HepG2 (cell line): ENCODE measurements around the gene NELFB. TPM values are rescaled to one million over a fixed set of nuclear protein-coding genes. Genes with fewer than 3 reads are reported as not detected.

Experiments used
- ATAC-seq: fragments of 200-7000 bp; cut with Tn5 transposase; 3 replicates; pipeline ENCODE4 v1.9.1; 2020; ENCODE audit warnings: mild to moderate bottlenecking, moderate library complexity
- BruUV-seq: library from RNA; stranded (reverse); fragments of 400-500 nt; replicated peaks from 2 replicates; lab custom pipeline; 2021; lab: Mats Ljungman, UMichigan
- CTCF ChIA-PET: fragments of 300-600 bp; formaldehyde crosslinking; extraction: SDS; loops from one replicate; lab custom pipeline; 2021; ENCODE audit warnings: low total read pairs, inconsistent platforms, low intra/inter-chr PET ratio; lab: Yijun Ruan, JAX
- POLR2A ChIA-PET: fragments of 350-600 bp; sonication (Branson Sonifier 250); formaldehyde crosslinking; loops from one replicate; lab custom pipeline; 2020; ENCODE audit warnings: antibody characterized with exemption, inconsistent platforms; lab: Yijun Ruan, JAX
- DNase-seq: peaks from one replicate; pipeline ENCODE4 v3.0.0-alpha.2; 2015; ENCODE audit warnings: low spot score
- FAIRE-seq: peaks from 3 replicates; lab custom pipeline; 2011; peaks lifted over from hg19 to GRCh38; lab: Jason Lieb, UNC
- H2AFZ ChIP-seq: one replicate; pipeline ENCODE4 v1.6.1; 2011; ENCODE audit warnings: low read length, inconsistent platforms
- H3K27ac ChIP-seq: fragments of 300-600 bp; 3 replicates; pipeline ENCODE4 v1.8.0; 2011; ENCODE audit warnings: mixed run types, mild to moderate bottlenecking, mixed read lengths, low read length, inconsistent platforms; ENCODE audit not compliant: insufficient read depth; ENCODE audit errors: extremely low read length
- H3K27me3 ChIP-seq, 2 experiments: fragments of 200-600 bp in 1 of 2; 2 replicates in 1 of 2; 3 replicates in 1 of 2; pipeline versions ENCODE4 v1.6.0 to v1.8.0; 2011; ENCODE audit warnings: low read length in 2 of 2, mild to moderate bottlenecking in 2 of 2, moderate library complexity in 2 of 2, inconsistent platforms in 1 of 2; ENCODE audit not compliant: insufficient read depth in 2 of 2, control insufficient read depth in 1 of 2
- H3K36me3 ChIP-seq, 2 experiments: fragments of 200-600 bp in 1 of 2; replicated peaks in 1 of 2; 2 replicates in 1 of 2; 3 replicates in 1 of 2; pipeline versions ENCODE4 v1.5.1 to v1.8.0; 2011; ENCODE audit warnings: low read length in 2 of 2, inconsistent platforms in 1 of 2; ENCODE audit not compliant: insufficient read depth in 2 of 2, control insufficient read depth in 1 of 2
- H3K4me1 ChIP-seq: 2 replicates; pipeline ENCODE4 v1.5.1; 2012; ENCODE audit warnings: low read length, inconsistent platforms; ENCODE audit not compliant: insufficient read depth
- H3K4me2 ChIP-seq: 2 replicates; pipeline ENCODE4 v1.6.0; 2011; ENCODE audit warnings: low read depth, low read length, inconsistent platforms
- H3K4me3 ChIP-seq, 3 experiments: fragments of 200-600 bp in 1 of 3; sonication (generic), shearing (Covaris generic) in 1 of 3; replicated peaks in 1 of 3; 2 replicates each; pipeline ENCODE4 v1.5.1; 2011 to 2016; ENCODE audit warnings: low read length in 3 of 3, inconsistent platforms in 2 of 3, low read depth in 2 of 3, mild to moderate bottlenecking in 2 of 3, control low read depth in 1 of 3, mixed read lengths in 1 of 3; ENCODE audit not compliant: insufficient read depth in 1 of 3
- H3K79me2 ChIP-seq: one replicate; pipeline ENCODE4 v1.6.1; 2011; ENCODE audit warnings: low read length, inconsistent platforms; ENCODE audit not compliant: insufficient read depth
- H3K9ac ChIP-seq: 2 replicates; pipeline ENCODE4 v1.6.0; 2011; ENCODE audit warnings: mild to moderate bottlenecking, low read depth, low read length, inconsistent platforms; ENCODE audit not compliant: insufficient read depth
- H3K9me3 ChIP-seq: 2 replicates; pipeline ENCODE4 v1.5.1; 2012; ENCODE audit warnings: mild to moderate bottlenecking, low read length
- H4K20me1 ChIP-seq: 2 replicates; pipeline ENCODE4 v1.6.0; 2011; ENCODE audit warnings: inconsistent platforms, mild to moderate bottlenecking, low read length, moderate library complexity; ENCODE audit not compliant: insufficient read depth
- AGO2 ChIP-seq: fragments of 200-400 bp; formaldehyde crosslinking; optimal IDR thresholded peaks from 2 replicates; pipeline ENCODE3; 2017; ENCODE audit warnings: mild to moderate bottlenecking, low read depth, low read length, moderate library complexity
- CBX5 ChIP-seq: sonication (generic); formaldehyde crosslinking; IDR thresholded peaks from 2 replicates; pipeline ENCODE4 v1.4.0; 2020; ENCODE audit warnings: missing genetic modification reagents, borderline replicate concordance
- CENPT ChIP-seq: sonication (generic); formaldehyde crosslinking; IDR thresholded peaks from 2 replicates; pipeline ENCODE4 v1.8.0; 2022; ENCODE audit warnings: low read depth, mild to moderate bottlenecking, moderate library complexity, missing genetic modification reagents
- DNMT1 ChIP-seq: sonication (generic); formaldehyde crosslinking; IDR thresholded peaks from 2 replicates; pipeline ENCODE4 v1.5.1; 2020; ENCODE audit warnings: mild to moderate bottlenecking, missing genetic modification reagents
- EEA1 ChIP-seq: sonication (generic); formaldehyde crosslinking; IDR thresholded peaks from 2 replicates; pipeline ENCODE4 v1.5.1; 2020; ENCODE audit warnings: mild to moderate bottlenecking, missing genetic modification reagents, borderline replicate concordance
- HMG20B ChIP-seq: conservative IDR thresholded peaks from 2 replicates; pipeline ENCODE4 v1.6.1; 2016; ENCODE audit warnings: missing genetic modification reagents, missing compliant biosample characterization
- HNRNPL ChIP-seq: fragments of 200-400 bp; formaldehyde crosslinking; IDR thresholded peaks from 2 replicates; pipeline ENCODE4 v1.6.1; 2017; ENCODE audit warnings: mild to moderate bottlenecking, low read depth, low read length
- PCBP2 ChIP-seq: fragments of 200-400 bp; formaldehyde crosslinking; optimal IDR thresholded peaks from 2 replicates; pipeline ENCODE3; 2018; ENCODE audit warnings: low read length, low read depth; ENCODE audit not compliant: poor library complexity, severe bottlenecking
- POGZ ChIP-seq: sonication (generic); formaldehyde crosslinking; IDR thresholded peaks from 2 replicates; pipeline ENCODE4 v1.4.0; 2020; ENCODE audit warnings: mild to moderate bottlenecking, missing genetic modification reagents
- TAF1 ChIP-seq: sonication (generic); formaldehyde crosslinking; IDR thresholded peaks from 2 replicates; pipeline ENCODE4 v1.4.0; 2020; ENCODE audit warnings: missing genetic modification reagents
- TFDP2 ChIP-seq: sonication (generic); formaldehyde crosslinking; IDR thresholded peaks from 2 replicates; pipeline ENCODE4 v1.4.0; 2020; ENCODE audit warnings: missing genetic modification reagents
- TP53 ChIP-seq: sonication (generic); formaldehyde crosslinking; conservative IDR thresholded peaks from 2 replicates; pipeline ENCODE4 v1.4.0; 2020; ENCODE audit warnings: missing genetic modification reagents
- ZBTB33 ChIP-seq: sonication (generic); formaldehyde crosslinking; IDR thresholded peaks from 2 replicates; pipeline ENCODE4 v1.4.0; 2020; ENCODE audit warnings: missing genetic modification reagents
- ZBTB38 ChIP-seq: sonication (generic); formaldehyde crosslinking; IDR thresholded peaks from 2 replicates; pipeline ENCODE4 v1.5.1; 2020; ENCODE audit warnings: mild to moderate bottlenecking, missing genetic modification reagents
- ZNF333 ChIP-seq: sonication (generic); formaldehyde crosslinking; IDR thresholded peaks from 2 replicates; pipeline ENCODE4 v1.4.0; 2020; ENCODE audit warnings: mild to moderate bottlenecking, missing genetic modification reagents, borderline replicate concordance
- ZNF674 ChIP-seq: sonication (generic); formaldehyde crosslinking; IDR thresholded peaks from 2 replicates; pipeline ENCODE4 v1.5.0; 2020; ENCODE audit warnings: low read depth, mild to moderate bottlenecking, missing genetic modification reagents
- ZNF678 ChIP-seq: sonication (generic); formaldehyde crosslinking; IDR thresholded peaks from 2 replicates; pipeline ENCODE4 v1.4.0; 2020; ENCODE audit warnings: mild to moderate bottlenecking, missing genetic modification reagents
- ZNF709 ChIP-seq: sonication (generic); formaldehyde crosslinking; IDR thresholded peaks from 2 replicates; pipeline ENCODE4 v1.5.0; 2020; ENCODE audit warnings: mild to moderate bottlenecking, missing genetic modification reagents
- ZNF891 ChIP-seq: sonication (generic); formaldehyde crosslinking; IDR thresholded peaks from 2 replicates; pipeline ENCODE4 v1.5.0; 2020; ENCODE audit warnings: mild to moderate bottlenecking, missing genetic modification reagents
- ZSCAN31 ChIP-seq: sonication (generic); formaldehyde crosslinking; IDR thresholded peaks from 2 replicates; pipeline ENCODE4 v1.5.0; 2020; ENCODE audit warnings: low read depth, mild to moderate bottlenecking, missing genetic modification reagents
- WGBS: methylation state at CpG from one replicate; pipeline ENCODE4 v1.1.6; 2017; ENCODE audit warnings: low lambda C conversion rate; 5-methylcytosine and 5-hydroxymethylcytosine counted together
- in situ Hi-C: cut with HindIII; loops from 2 replicates; pipeline ENCODE4 v1.10.0; 2017; ENCODE audit warnings: low pct_unique_long_range_greater_than_20kb; ENCODE audit not compliant: extremely low pct_ligation_motif_present
- intact Hi-C: fragments of 100-400 bp; cut with micrococcal nuclease; formaldehyde crosslinking; loops from one replicate; pipeline ENCODE4 v1.10.0; 2022; ENCODE audit not compliant: unreplicated experiment
- polyA plus RNA-seq, 8 experiments: library from polyadenylated mRNA; depleted of rRNA in 3 of 8; stranded (reverse) in 7 of 8; unstranded in 1 of 8; fragments of >200 nt; fragmentation: Illumina TruSeq in 4 of 8; extraction: Trizol in 4 of 8; gene quantifications; 2 replicates each; pipeline versions ENCODE4 v1.2.1 to v1.2.3, GENCODE V29; 2011 to 2016; ENCODE audit warnings: low read depth in 4 of 8, missing spikeins in 1 of 8, mixed read lengths in 1 of 8; ENCODE audit not compliant: insufficient read depth in 1 of 8
- total RNA-seq, 5 experiments: library from RNA; depleted of rRNA; stranded (reverse); fragments of >200 nt; fragmentation: Illumina TruSeq; extraction: Trizol; gene quantifications; 2 replicates each; pipeline ENCODE4 v1.2.3, GENCODE V29; 2016; ENCODE audit warnings: low read depth in 1 of 5

Gene NELFB
- total and polyA plus RNA-seq, 2 of the 13 experiments (the other 11 are each of a cell fraction or from before 2014, with no cell fraction given), result 26.5 to 45.8 TPM

GRCh38 chr9:137233143-137233980, 21.8 kb upstream of the NELFB start:
- intact Hi-C loops (no loop called here), in situ Hi-C loops (no loop called here)
- ChIA-PET POLR2A (interaction anchor here (1.0 to 4.1 kb wide), 4 partner anchors 9 to 43 kb away, joined by 3 to 45 read pairs (median 16); partner anchors contain the start of genes CYSRT1, NELFB and RNF208), CTCF (no interaction called here)
- Histone ChIP-seq H3K9ac (no peak overlapping the region), H3K9me3 (no peaks in the 10 kb centered on the region), H3K4me2 (peak overlapping the region; percentile 25; the same call in 1 of the 2 replicates), H4K20me1 (no peaks in the 10 kb centered on the region), H3K4me3 (peak overlapping the region in 2 of 3 experiments; percentile 39 to 67; a peak in 3 of 6 replicates), H2AFZ (no peak overlapping the region), H3K79me2 (peaks cover 8% of the 10 kb centered on the region), H3K27ac (no peak overlapping the region), H3K27me3 (no peaks in the 10 kb centered on the region), H3K4me1 (peaks cover 67% of the 10 kb centered on the region), H3K36me3 (no peaks in the 10 kb centered on the region)
- no TSS peak for BruUV-seq
- ATAC-seq, result no peak
- whole genome bisulfite sequencing, result no CpG with 5 or more reads among the region's 40 CpGs
- DNase-seq, result no peak
- FAIRE-seq, result no peak
- TF ChIP-seq ZNF674 (CRISPR knock-in tag) (no peak), CBX5 (CRISPR knock-in tag) (no peak), ZNF333 (no peak), AGO2 (peak; percentile 29), ZBTB38 (CRISPR knock-in tag) (peak; percentile 58; the same call in 1 of the 2 replicates), ZNF678 (CRISPR knock-in tag) (no peak), EEA1 (CRISPR knock-in tag) (no peak), CENPT (no peak), ZSCAN31 (CRISPR knock-in tag) (no peak), ZNF891 (CRISPR knock-in tag) (no peak), DNMT1 (CRISPR knock-in tag) (no peak), TP53 (CRISPR knock-in tag) (no peak), ZBTB33 (peak; percentile 90), TFDP2 (CRISPR knock-in tag) (no peak), ZNF709 (CRISPR knock-in tag) (no peak), HMG20B (CRISPR knock-in tag) (no peak), TAF1 (0 out of 2 replicates have a peak, but pooled peaks have one; percentile 6), HNRNPL (0 out of 2 replicates have a peak, but pooled peaks have one; percentile 36), PCBP2 (no peak), POGZ (CRISPR knock-in tag) (no peak)
